ENCODE measurements around the gene AK6. TPM values are rescaled to one million over a fixed set of nuclear protein-coding genes. Genes with fewer than 3 reads are reported as not detected.
"Not testable (repeated sequence)": the region's sequence is repeated elsewhere in the genome, so short reads cannot be mapped to it uniquely, and the experiment has no call there.

The AK6 gene
- 10 to 100 TPM; 34.9 to 70.7 (median 52.7) TPM for polyA plus RNA-seq

GRCh38 chr5:69369340-69370121, at the start of gene AK6, which contains the start of the genes RAD17 and TAF9:
TSS of gene AK6 (minus strand) at chr5:69369520. CDS start at chr5:69369490, 30 bp downstream.
TSS of gene RAD17 (plus strand) at chr5:69369818. CDS start at chr5:69372209, 2,391 bp downstream.
TSS of gene TAF9 (minus strand) at chr5:69369520. CDS start at chr5:69365737, 3,783 bp downstream.
- H3K4me1 Mint-ChIP-seq = peaks cover 28 to 58% of the 10 kb centered on the region in 2 donors
- peaks cover 7 to 13% (median 8%) of the 10 kb centered on the region in 3 donors for H3K36me3 Mint-ChIP-seq
- H3K4me3 Mint-ChIP-seq = peak within 1 kb of the TSS; percentile 94 to 97 (median 95)

GRCh38 chr5:69418554-69418953, 49.2 kb upstream of the AK6 start:
- peaks cover 0 to 5% of the 10 kb centered on the region in 2 donors for H3K4me1 Mint-ChIP-seq
- no peak for DNase-seq
- peaks cover 0 to 4% (median 2%) of the 10 kb centered on the region in 3 donors for H3K27me3 Mint-ChIP-seq (ENCODE audit: low read depth in 3 of 3)
- H3K4me3 Mint-ChIP-seq = no peak overlapping the region
- peaks cover 10 to 18% (median 15%) of the 10 kb centered on the region in 3 donors for H3K36me3 Mint-ChIP-seq
- no peak overlapping the region for H3K27ac Mint-ChIP-seq
- peaks cover 0 to 5% (median 0%) of the 10 kb centered on the region in 6 donors for H3K9me3 Mint-ChIP-seq

More at GRCh38 chr5:69369340-69370121, at the start of gene AK6, which contains the start of the genes RAD17 and TAF9:
- peaks cover 2 to 7% (median 3%) of the 10 kb centered on the region in 3 donors for H3K27me3 Mint-ChIP-seq (ENCODE audit: low read depth in 3 of 3)
- peak; percentile 95 to 96 (median 95) for DNase-seq
- H3K27ac Mint-ChIP-seq = peak within 1 kb of the TSS; percentile 98 to 99 (median 98)
- H3K9me3 Mint-ChIP-seq = no peaks in the 10 kb centered on the region

DNA sequence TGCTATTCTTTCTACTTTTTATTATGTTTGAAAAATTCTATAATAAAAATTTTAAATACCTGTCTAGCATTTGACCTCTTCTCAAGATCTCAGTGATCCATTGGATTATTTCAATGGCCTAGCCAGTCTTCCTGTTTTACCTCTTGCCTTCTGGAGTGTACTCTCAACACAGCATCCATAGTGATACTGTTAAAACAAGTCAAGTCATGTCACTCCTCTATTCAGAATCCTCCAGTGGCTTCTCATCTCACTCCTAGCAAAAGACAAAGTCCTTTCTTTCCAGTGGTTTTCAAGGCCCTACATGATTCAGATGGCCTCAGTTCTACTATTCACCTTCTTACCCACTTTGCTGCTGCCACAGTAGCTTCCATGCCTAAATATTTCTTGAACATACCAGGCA, 47.4 kb upstream of the AK6 start:
- Mint-ChIP-seq H3K4me1 (peaks cover 0 to 5% of the 10 kb centered on the region in 2 donors), H3K27ac (no peak overlapping the region), H3K4me3 (peak overlapping the region in 2 of 5 donors; percentile 15 to 33)

GRCh38 chr5:69416180-69416579, 46.9 kb upstream of the AK6 start:
- no peaks in the 10 kb centered on the region for H3K9me3 Mint-ChIP-seq
- no peak overlapping the region for H3K27ac Mint-ChIP-seq
- peaks cover 16 to 27% (median 24%) of the 10 kb centered on the region in 3 donors for H3K36me3 Mint-ChIP-seq
- no peak for DNase-seq
- peaks cover 0 to 4% (median 2%) of the 10 kb centered on the region in 3 donors for H3K27me3 Mint-ChIP-seq (ENCODE audit: low read depth in 3 of 3)
- peak overlapping the region; percentile 5 to 69 (median 33) for H3K4me3 Mint-ChIP-seq
- peaks cover 0 to 5% of the 10 kb centered on the region in 2 donors for H3K4me1 Mint-ChIP-seq

More for the DNA sequence above, 47.4 kb upstream of the AK6 start:
- Mint-ChIP-seq H3K9me3 (no peaks in the 10 kb centered on the region), H3K27me3 (ENCODE audit: low read depth in 3 of 3) (peaks cover 0 to 4% (median 2%) of the 10 kb centered on the region in 3 donors), H3K36me3 (peaks cover 11 to 21% (median 19%) of the 10 kb centered on the region in 3 donors)
- no peak for DNase-seq

DNA sequence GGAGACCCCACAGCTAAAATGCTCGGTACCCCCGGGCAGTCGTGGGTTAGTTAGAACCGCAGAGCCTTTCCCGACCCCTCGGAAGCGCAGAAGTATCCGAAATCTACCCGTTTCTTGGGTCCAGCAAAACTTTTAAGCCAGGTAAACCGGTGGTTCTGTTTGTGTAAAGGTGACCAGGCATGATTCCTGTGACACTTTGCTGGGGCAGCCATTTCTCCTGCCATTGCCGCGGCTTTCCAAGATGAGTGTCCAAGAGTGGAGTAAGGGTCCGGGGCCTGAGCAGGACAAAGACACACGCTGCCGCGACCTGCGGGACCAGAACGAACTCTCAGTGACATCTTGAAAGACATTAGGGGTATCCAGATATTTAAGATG, 46.3 kb upstream of the AK6 start:
- peaks cover 0 to 4% (median 2%) of the 10 kb centered on the region in 3 donors for H3K27me3 Mint-ChIP-seq (ENCODE audit: low read depth in 3 of 3)
- no peak overlapping the region for H3K27ac Mint-ChIP-seq
- peak overlapping the region; percentile 65 to 80 (median 69) for H3K4me3 Mint-ChIP-seq
- no peak for DNase-seq
- peaks cover 0 to 5% of the 10 kb centered on the region in 2 donors for H3K4me1 Mint-ChIP-seq
- peaks cover 18 to 28% (median 24%) of the 10 kb centered on the region in 3 donors for H3K36me3 Mint-ChIP-seq
- H3K9me3 Mint-ChIP-seq = no peaks in the 10 kb centered on the region

DNA sequence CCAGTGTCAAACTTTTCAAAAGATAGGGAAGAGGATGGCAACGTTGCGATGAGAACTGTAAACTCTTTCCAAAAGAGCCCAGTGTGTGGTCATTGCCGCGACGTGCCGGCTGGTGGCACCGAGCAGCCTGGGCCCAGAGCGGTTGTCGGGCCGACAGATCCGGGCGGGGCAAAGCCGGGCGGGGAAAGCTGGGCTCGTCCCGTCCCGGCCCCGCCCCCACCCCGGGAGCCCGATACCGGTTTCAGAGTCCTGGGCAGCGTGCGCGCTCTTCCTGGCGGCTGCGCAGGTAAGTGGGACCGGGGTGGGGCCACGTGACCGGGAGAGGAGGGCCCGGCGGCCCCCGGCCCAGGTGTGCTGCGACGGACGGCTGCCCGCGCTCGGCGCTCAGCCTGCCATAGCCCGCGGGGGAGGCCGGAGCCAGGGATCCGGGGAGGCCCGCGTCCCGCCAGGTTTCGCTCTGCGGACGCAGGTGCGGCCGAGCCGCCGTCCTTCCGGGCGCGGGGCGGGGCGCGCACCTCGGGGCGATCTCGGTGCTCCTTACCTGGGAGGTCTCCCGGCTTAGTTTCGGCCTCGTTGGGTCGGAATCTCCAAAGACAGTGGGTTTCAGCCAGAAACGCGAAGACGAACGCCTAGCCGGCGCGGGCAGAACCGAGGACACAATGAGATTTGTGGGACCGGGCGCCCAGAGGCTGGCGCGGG, 45.7 kb upstream of the AK6 start, which contains the start of gene MARVELD2:
Gene MARVELD2 (plus strand): TSS at position 232 of the 699 bp plus-strand sequence. CDS start 4,270 bp downstream, outside the sequence.
- H3K27ac Mint-ChIP-seq = peak within 1 kb of the TSS in 1 of 6 donors; percentile 7
- peak; percentile 4 to 11 (median 9) for DNase-seq
- peak within 1 kb of the TSS; percentile 65 to 80 (median 72) for H3K4me3 Mint-ChIP-seq
- H3K27me3 Mint-ChIP-seq (ENCODE audit: low read depth in 3 of 3) = peaks cover 0 to 4% (median 2%) of the 10 kb centered on the region in 3 donors
- H3K36me3 Mint-ChIP-seq = peaks cover 22 to 31% (median 28%) of the 10 kb centered on the region in 3 donors
- H3K4me1 Mint-ChIP-seq = peaks cover 0 to 5% of the 10 kb centered on the region in 2 donors
- H3K9me3 Mint-ChIP-seq = no peaks in the 10 kb centered on the region

DNA sequence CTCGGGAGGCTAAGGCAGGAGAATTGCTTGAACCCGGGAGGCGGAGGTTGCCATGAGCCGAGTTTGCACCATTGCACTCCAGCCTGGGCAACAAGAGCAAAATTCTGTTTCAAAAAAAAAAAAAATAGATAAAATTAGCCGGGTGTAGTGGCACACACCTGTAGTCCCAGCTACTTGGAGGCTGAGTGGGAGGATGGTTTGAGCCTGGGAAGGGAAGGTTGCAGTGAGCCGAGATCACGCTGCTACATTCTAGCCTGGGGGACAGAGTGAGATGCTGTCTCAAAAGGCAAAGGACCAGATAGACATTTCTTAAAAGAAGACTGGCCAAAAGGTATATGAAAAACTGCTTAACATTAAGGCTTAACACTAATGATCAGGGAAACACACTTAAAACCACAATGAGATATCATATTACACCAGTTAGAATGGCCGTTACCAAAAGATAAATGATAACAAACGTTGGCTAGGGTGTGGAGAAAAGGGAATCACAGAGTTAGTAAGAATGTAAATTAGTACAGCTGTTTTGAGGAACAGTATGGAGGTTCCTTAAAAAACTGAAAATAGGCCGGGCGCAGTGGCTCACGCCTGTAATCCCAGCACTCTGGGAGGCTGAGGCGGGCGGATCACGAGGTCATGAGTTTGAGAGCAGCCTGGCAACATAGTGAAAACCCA, 35.5 kb upstream of the AK6 start:
- Mint-ChIP-seq H3K36me3 (peaks cover 17 to 37% (median 31%) of the 10 kb centered on the region in 3 donors), H3K27me3 (ENCODE audit: low read depth in 3 of 3) (no peaks in the 10 kb centered on the region), H3K27ac (peak overlapping the region in 1 of 6 donors; percentile 2), H3K4me3 (no peak overlapping the region), H3K4me1 (no peaks in the 10 kb centered on the region), H3K9me3 (no peaks in the 10 kb centered on the region)
- DNase-seq = no peak

DNA sequence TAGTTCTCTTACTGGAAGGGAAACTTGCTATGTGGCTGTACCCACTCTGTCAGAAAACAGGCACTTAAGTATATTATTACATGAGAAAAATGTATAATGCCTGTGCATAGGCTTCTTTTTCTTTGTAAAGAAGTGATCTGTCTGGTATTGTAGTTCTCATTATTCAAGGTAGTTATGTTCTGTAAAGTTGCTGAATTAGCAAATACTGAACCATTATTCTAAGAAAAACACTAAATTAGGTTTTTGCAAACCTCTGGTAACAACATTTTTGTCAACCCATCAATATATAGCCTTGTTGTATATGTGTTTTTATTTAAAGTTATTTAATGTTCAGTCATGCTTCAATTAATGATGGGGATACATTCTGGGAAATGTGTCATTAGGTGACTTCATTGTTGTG, 9.1 kb upstream of the AK6 start:
- Mint-ChIP-seq H3K4me3 (no peak overlapping the region), H3K27me3 (ENCODE audit: low read depth in 3 of 3) (no peaks in the 10 kb centered on the region), H3K4me1 (no peaks in the 10 kb centered on the region), H3K9me3 (no peaks in the 10 kb centered on the region), H3K36me3 (peaks cover 11 to 25% (median 12%) of the 10 kb centered on the region in 3 donors), H3K27ac (no peak overlapping the region)
- no peak for DNase-seq

GRCh38 chr5:69374911-69375446, 5.7 kb upstream of the AK6 start:
- no peak overlapping the region for H3K27ac Mint-ChIP-seq
- no peaks in the 10 kb centered on the region for H3K9me3 Mint-ChIP-seq
- peaks cover 10 to 23% of the 10 kb centered on the region in 2 donors for H3K4me1 Mint-ChIP-seq
- no peak for DNase-seq
- H3K4me3 Mint-ChIP-seq = no peak overlapping the region
- H3K27me3 Mint-ChIP-seq (ENCODE audit: low read depth in 3 of 3) = no peaks in the 10 kb centered on the region
- peaks cover 11 to 17% (median 12%) of the 10 kb centered on the region in 3 donors for H3K36me3 Mint-ChIP-seq

- no peak overlapping the region for H3K4me3 Mint-ChIP-seq
- DNase-seq = no peak
- H3K9me3 Mint-ChIP-seq = no peaks in the 10 kb centered on the region
- peaks cover 11 to 17% (median 12%) of the 10 kb centered on the region in 3 donors for H3K36me3 Mint-ChIP-seq
- peak overlapping the region in 1 of 6 donors; percentile 48 for H3K27ac Mint-ChIP-seq
- H3K4me1 Mint-ChIP-seq = peaks cover 24 to 39% of the 10 kb centered on the region in 2 donors
- peaks cover 2 to 7% (median 3%) of the 10 kb centered on the region in 3 donors for H3K27me3 Mint-ChIP-seq (ENCODE audit: low read depth in 3 of 3)
Observed at GRCh38 chr5:69372394-69372793, 3.1 kb upstream of the AK6 start.

DNA sequence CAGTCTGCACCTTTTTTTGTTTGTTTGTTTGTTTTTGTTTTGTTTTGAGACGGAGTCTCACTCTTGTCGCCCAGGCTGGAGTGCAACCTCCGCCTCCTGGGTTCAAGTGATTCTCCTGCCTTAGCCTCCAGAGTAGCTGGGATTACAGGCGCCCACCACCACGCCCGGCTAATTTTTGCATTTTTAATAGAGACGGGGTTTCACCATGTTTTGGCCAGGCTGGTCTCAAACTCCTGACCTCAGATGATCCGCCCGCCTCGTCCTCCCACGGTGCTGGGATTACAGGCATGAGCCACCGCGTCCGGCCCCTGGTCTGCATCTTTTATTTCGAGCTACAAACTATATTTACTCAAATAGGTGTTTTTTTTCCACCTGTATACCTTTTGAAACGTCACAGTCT, 1.0 kb upstream of the AK6 start:
- peaks cover 5 to 11% (median 10%) of the 10 kb centered on the region in 3 donors for H3K36me3 Mint-ChIP-seq
- DNase-seq; H3K9me3 Mint-ChIP-seq; H3K27me3 Mint-ChIP-seq (ENCODE audit: low read depth in 3 of 3): not testable (repeated sequence)
- peak overlapping the region; percentile 91 to 96 (median 94) for H3K4me3 Mint-ChIP-seq
- H3K27ac Mint-ChIP-seq = peak overlapping the region; percentile 97 to 99 (median 98)
- H3K4me1 Mint-ChIP-seq = peaks cover 28 to 51% of the 10 kb centered on the region in 2 donors

DNA sequence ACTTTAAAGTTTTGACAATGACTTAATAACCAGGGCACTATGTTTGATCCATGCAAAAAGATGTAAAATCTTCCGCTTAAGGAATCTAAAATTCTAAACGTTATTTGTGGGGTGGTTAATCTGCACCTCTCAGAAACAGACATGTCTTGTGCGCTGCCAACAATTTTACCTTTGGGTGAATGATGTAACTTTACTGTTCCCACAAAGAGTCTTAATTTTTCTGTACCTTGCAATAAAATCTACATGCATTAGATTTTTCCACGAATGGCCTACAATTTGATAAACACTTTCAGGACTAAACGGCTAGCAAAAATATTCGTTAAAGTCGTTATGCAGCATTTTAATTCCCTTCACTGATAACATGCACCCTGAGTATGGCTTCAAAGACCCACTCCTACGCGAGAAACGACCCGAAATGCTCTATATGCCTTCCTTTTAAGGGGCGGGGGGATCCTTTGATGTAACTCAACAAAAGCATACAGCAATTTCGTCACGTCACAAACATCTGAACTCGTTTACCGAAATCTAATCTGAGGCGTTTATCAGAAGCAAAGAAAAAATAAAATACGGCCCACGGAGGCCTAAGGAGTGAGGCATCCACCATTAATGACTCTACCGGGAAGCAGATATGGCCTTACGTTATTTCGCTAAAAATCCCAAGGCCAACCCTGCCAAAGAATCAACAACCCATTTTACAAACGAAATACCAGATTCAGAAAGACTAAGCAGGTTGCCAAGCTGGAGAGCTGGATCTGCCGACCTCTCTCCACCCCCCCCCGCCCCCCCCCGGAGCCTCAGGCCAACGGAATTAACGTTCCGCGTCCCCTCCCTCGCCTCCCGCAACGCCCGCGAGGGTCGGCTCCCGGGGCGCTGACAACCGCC, 621 bp downstream of the AK6 start:
- Mint-ChIP-seq H3K27ac (peak overlapping the region; percentile 91 to 99 (median 96)), H3K4me3 (peak overlapping the region; percentile 94 to 97 (median 95)), H3K9me3 (no peaks in the 10 kb centered on the region), H3K27me3 (ENCODE audit: low read depth in 3 of 3) (peaks cover 2 to 7% (median 3%) of the 10 kb centered on the region in 3 donors), H3K36me3 (peaks cover 5 to 13% (median 6%) of the 10 kb centered on the region in 3 donors), H3K4me1 (peaks cover 28 to 63% of the 10 kb centered on the region in 2 donors)
- DNase-seq = no peak
